Measurements from ENCODE around the gene IL32.
"Not testable (repeated sequence)": the region's sequence is repeated elsewhere in the genome, so short reads cannot be mapped to it uniquely, and the experiment has no call there.

The IL32 gene

GRCh38 chr16:3071655-3072054 is 6.2 kb downstream of the IL32 start:
- DNase-seq (ENCODE audit: low spot score), result no peak

DNA sequence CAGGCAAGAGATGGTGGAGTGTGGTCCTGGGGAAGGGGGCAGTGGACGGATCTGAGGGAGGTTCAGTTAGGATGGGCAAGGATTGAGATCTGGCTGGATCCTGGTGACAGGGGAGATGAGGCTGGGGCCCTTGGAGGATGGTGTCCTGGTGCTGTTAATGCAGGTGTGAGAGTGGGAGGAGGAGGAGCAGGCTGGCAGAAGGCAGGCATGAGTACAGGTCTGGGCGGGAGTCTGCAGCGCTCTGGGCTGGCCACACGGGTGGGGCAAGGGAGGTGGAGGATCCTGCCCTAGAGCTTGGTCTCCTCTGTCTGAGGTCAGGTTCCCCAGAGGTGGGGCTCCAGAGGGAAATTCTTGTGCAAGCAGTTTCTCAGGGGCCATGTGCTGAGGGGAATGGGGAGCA is 6.7 kb downstream of the IL32 start:
- DNase-seq (ENCODE audit: low spot score), result not testable (repeated sequence)

DNA sequence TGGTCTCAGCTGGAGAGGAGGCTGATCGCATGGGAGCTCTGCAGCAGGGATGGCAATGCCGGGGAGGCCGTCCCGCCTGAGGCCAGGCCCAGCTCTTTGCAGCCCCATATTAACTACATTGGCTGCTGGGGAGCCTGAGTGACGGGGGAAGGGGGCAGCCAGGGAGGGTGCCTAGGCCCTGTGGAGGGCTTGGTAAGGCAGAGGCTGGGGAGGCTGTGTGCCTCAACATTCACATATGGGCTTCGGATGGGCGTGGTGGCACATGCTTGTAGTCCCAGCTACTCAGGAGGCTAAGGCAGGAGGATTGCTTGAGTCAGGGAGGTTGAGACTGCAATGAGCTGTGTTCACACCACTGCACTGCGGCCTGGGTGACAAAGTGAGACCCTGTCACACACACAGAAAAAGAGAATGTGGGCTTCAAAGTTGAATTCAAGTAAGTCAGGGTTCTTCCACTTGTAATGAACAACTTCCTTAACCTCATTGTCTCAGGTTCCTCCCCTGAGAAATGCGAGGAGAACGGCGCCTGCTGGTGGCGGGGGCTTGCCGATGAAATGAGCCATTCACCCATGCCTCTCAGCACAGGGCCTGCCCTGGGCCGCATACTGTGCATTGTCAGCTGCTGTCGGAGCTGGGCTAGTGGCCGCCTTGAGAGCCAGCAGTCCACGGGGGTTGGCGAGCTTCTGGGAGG is 7.3 kb downstream of the IL32 start:
- DNase-seq (ENCODE audit: low spot score), result not testable (repeated sequence)

DNA sequence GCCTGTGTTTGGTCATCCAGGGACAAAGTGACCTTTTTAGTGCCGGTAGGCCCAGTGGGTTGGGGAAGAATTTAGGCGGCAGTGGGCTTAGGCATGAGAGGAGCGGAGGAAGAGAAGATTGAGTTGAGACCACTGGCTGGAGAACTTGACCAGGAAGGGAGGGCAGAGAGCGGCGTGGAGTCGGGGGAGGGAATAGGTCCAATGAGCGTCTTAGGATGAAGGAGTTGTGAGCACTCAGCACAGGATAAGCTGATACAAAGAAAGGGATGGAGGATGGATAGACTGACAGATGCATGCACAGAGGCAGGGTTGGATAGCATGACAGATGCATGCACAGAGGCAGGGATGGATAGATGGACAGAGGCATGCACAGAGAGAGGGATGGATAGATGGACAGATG is 8.0 kb downstream of the IL32 start:
- no peak for DNase-seq (ENCODE audit: low spot score)

DNA sequence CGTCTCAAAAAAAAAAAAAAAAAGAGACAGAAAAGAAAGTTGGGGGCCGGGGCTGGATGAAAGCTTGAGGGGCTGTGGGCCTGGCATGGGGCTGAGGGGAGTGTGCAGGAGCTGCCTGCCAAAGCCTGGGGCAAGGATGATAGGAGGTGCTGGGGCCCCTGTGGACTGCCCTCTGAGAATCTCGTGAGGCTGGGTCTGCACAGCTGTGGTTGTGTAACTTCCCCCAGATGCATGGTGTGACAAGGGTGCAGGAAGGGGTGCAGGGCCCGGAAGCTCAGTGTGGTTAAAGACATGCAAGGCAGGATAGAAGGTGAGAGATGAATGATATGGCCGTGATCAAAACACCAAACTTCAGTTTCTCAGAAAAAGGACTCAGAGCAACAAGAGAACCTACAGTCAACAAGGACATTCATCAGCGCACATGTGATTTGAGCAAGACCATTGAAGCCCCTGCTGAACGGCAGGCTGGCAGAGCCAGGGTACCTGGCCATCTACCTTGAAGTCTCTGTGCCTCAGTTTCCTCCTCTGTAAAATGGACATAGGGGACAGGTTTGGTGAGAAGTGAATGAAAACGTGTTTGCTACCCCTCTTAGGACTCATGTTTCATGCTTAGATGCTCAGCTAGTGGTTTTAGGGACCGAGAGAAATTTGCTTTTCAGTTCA is 9.6 kb downstream of the IL32 start:
- DNase-seq (ENCODE audit: low spot score), result no peak

DNA sequence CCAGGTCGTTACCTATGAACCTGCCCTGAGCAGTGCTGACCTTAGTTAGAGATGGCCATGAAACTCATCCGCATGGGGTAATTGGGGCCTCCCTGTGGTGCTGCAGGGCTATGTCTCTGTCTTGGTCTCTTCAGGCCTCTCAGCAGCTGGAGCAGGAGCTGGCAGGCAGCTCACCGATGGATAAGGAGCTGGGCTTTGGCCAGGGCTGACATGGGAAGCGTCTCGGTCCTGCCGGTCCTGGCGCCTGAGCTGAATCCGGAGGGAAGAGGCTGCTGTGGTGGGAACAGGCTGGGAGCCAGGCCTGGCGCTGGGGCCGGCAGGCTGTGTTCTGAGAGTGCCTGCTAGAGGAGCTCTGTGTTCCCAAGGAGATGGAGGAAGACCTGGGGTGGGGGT is 10.1 kb downstream of the IL32 start:
- DNase-seq (ENCODE audit: low spot score), result no peak

- DNase-seq (ENCODE audit: low spot score), result not testable (repeated sequence)
Observed at GRCh38 chr16:3075946-3076345, 10.5 kb downstream of the IL32 start.

GRCh38 chr16:3076577-3076976 is 11.1 kb downstream of the IL32 start:
- no peak for DNase-seq (ENCODE audit: low spot score)

- no peak for DNase-seq (ENCODE audit: low spot score)
Observed at GRCh38 chr16:3080024-3080423, 14.6 kb downstream of the IL32 start.

- DNase-seq (ENCODE audit: low spot score), result not testable (repeated sequence)
Observed at GRCh38 chr16:3081957-3082356, 16.5 kb downstream of the IL32 start.

DNA sequence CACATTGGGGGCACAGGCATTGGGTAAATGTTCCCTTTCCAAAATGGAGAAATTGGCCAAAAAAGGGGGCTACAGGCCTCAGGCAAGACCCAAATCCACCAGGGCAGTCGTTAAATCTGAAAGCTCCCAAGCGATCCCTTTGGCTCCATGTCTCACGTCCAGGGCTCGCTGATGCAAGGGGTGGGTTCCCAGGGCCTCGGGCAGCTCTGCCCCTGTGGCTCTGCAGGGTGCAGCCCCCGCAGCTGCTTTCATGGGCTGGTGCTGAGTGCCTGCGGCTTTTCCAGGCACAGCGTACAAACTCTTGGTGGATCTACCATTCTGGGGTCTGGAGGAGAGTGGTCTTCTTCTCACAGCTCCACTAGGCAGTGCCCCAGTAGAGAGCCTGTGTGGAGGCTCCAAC is 18.0 kb downstream of the IL32 start:
- DNase-seq (ENCODE audit: low spot score), result not testable (repeated sequence)

DNA sequence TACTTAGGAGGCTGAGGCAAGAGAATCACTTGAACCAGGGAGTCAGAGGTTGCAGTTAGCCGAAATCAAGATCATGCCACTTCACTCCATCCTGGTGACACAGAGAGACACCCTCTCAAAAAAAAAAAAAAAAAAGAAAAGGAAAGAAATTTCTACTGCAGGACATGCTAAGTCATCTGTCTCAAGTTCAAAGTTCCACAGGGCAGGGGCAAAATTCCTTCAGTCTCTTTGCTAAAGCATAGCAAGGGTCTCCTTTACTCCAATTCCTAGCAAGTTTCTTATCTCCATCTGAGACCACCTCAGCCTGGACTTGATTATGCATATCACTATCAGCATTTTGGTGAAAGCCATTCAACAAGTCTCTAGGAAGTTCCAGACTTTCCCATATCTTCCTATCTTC is 19.1 kb downstream of the IL32 start:
- no peak for DNase-seq (ENCODE audit: low spot score)

GRCh38 chr16:3084969-3085670 is 19.7 kb downstream of the IL32 start:
- DNase-seq (ENCODE audit: low spot score), result no peak

DNA sequence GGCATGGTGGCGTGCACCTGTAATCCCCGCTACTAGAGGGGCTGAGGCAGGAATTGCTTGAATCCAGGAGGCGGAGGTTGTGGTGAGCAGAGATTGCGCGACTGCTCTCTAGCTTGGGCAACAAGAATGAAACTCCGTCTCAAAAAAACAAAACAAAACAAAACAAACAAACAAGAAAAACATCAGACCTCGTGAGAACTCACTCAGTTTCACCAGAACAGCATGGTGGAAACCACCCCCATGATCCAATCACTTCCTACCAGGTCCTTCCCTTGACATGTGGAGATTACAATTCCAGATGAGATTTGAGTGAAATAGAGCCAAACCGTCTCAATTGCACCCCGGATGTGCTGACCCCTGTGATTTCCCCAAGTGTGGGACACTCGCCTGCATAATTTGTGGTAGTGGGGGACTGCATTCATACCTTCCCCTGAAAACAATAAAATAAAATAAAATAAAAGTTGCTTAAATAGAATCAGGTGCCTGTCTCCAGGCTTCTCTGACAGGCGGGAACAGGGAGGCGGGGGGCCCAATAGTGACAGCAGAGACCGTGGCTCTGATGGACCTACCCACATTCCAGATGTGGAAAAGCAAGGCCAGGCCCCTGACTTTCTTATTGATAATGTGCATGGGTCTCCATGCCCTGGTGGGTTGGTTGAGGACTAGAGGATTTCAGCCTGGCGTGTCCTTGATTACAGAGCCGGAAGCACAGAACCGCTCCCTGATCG is 20.6 kb downstream of the IL32 start:
- DNase-seq (ENCODE audit: low spot score), result no peak

- no peak for DNase-seq (ENCODE audit: low spot score)
Observed at GRCh38 chr16:3086596-3087242, 21.3 kb downstream of the IL32 start.

DNA sequence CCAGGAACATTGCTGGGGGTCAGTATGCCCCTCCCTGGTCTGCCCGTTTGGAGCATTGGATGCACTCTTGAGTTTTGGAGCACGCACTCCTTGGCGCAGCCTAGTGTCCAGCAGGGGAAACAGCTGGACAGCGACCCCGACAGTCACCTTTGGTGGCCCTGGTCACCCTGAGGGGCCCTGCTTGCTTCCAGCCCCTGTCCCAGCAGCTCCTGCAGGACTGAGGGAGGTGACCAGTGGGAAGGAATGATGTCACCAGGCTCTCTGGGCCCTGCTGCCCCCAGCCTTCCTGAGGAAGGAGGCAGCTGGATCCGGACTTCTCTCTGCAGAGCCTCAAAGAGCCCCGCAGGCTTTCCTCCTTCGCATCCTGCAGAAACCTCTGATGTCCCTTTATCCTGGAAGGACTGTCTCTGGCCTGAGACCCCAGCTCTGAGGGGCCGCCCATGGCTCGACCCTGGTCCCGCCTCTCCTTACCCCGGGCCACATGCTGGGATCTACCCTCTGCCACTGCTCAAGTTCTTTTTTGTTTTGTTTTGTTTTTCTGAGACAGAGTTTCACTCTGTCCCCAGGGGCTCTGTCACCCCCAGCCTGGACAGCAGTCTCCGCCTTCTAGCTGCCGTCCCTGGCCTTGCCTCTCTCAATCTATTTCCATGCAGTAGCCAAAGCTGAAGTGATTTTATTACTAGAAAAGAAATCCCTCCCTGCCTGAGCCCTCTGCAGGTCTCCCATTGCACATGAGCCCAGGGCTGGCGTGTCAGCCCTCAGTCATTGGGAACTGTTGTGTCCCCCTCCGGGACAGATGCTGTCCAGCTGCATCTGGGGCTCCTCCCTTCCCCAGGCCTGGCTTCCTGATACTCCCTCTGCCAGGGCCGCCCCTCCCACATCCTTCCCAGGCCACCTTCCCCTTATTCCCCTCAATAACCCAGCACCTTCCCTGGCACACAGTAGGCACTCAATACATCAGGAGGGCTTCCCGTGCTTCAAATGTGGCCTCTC is 22.1 kb downstream of the IL32 start:
- no peak for DNase-seq (ENCODE audit: low spot score)

GRCh38 chr16:3088450-3088849 is 23.0 kb downstream of the IL32 start:
- DNase-seq (ENCODE audit: low spot score), result no peak

- DNase-seq (ENCODE audit: low spot score), result no peak
Observed at GRCh38 chr16:3088925-3089716, 23.7 kb downstream of the IL32 start.

- DNase-seq (ENCODE audit: low spot score), result no peak
Observed at GRCh38 chr16:3089717-3090592, 24.5 kb downstream of the IL32 start.

All from LoVo (cell line).